HepG2 (cell line): ENCODE results near the gene ORC1. TPM values are rescaled to one million over a fixed set of nuclear protein-coding genes. Genes with fewer than 3 reads are reported as not detected.

Source experiments
- BCL3 ChIP-seq: sonication (generic); formaldehyde crosslinking; IDR thresholded peaks from 2 replicates; pipeline ENCODE4 v1.5.1; 2020; ENCODE audit warnings: mild to moderate bottlenecking, missing genetic modification reagents, moderate library complexity
- KDM5B ChIP-seq: sonication (generic); formaldehyde crosslinking; IDR thresholded peaks from 2 replicates; pipeline ENCODE4 v1.4.0; 2020; ENCODE audit warnings: missing genetic modification reagents, mild to moderate bottlenecking, borderline replicate concordance
- PHF20 ChIP-seq: sonication (generic); formaldehyde crosslinking; IDR thresholded peaks from 2 replicates; pipeline ENCODE4 v1.5.0; 2020; ENCODE audit warnings: mild to moderate bottlenecking, missing genetic modification reagents
- PRDM15 ChIP-seq: sonication (generic); formaldehyde crosslinking; IDR thresholded peaks from 2 replicates; pipeline ENCODE4 v1.4.0; 2020; ENCODE audit warnings: missing genetic modification reagents
- RXRB ChIP-seq: IDR thresholded peaks from 2 replicates; pipeline ENCODE4 v1.6.1; 2016; ENCODE audit warnings: borderline replicate concordance, missing genetic modification reagents, missing compliant biosample characterization
- SOX6 ChIP-seq, 2 experiments: fragments of 450-650 bp in 1 of 2; sonication (generic) in 1 of 2; formaldehyde crosslinking in 1 of 2; IDR thresholded peaks; 2 replicates each; pipeline versions ENCODE4 v1.4.0 to v1.6.1; 2017 to 2020; ENCODE audit warnings: antibody characterized with exemption in 1 of 2, mild to moderate bottlenecking in 1 of 2, missing genetic modification reagents in 1 of 2
- UBTF ChIP-seq: sonication (generic); formaldehyde crosslinking; IDR thresholded peaks from 2 replicates; pipeline ENCODE4 v1.4.0; 2020; ENCODE audit warnings: mild to moderate bottlenecking, missing genetic modification reagents
- ZBTB14 ChIP-seq: sonication (generic); formaldehyde crosslinking; IDR thresholded peaks from 2 replicates; pipeline ENCODE4 v1.4.0; 2020; ENCODE audit warnings: missing genetic modification reagents
- ZBTB7A ChIP-seq: sonication (generic); formaldehyde crosslinking; IDR thresholded peaks from 2 replicates; pipeline ENCODE4 v1.8.0; 2022; ENCODE audit warnings: mild to moderate bottlenecking, missing genetic modification reagents
- ZGPAT ChIP-seq: IDR thresholded peaks from 2 replicates; pipeline ENCODE4 v1.6.1; 2016; ENCODE audit warnings: mild to moderate bottlenecking
- ZNF580 ChIP-seq: IDR thresholded peaks from 2 replicates; pipeline ENCODE4 v1.6.1; 2016; ENCODE audit warnings: low read depth, borderline replicate concordance
- polyA plus RNA-seq, 8 experiments: library from polyadenylated mRNA; depleted of rRNA in 3 of 8; stranded (reverse) in 7 of 8; unstranded in 1 of 8; fragments of >200 nt; fragmentation: Illumina TruSeq in 4 of 8; extraction: Trizol in 4 of 8; gene quantifications; 2 replicates each; pipeline versions ENCODE4 v1.2.1 to v1.2.3, GENCODE V29; 2011 to 2016; ENCODE audit warnings: low read depth in 4 of 8, missing spikeins in 1 of 8, mixed read lengths in 1 of 8; ENCODE audit not compliant: insufficient read depth in 1 of 8
- total RNA-seq, 5 experiments: library from RNA; depleted of rRNA; stranded (reverse); fragments of >200 nt; fragmentation: Illumina TruSeq; extraction: Trizol; gene quantifications; 2 replicates each; pipeline ENCODE4 v1.2.3, GENCODE V29; 2016; ENCODE audit warnings: low read depth in 1 of 5

ORC1 gene
- total and polyA plus RNA-seq, 2 of the 13 experiments (the other 11 are each of a cell fraction or from before 2014, with no cell fraction given), result 7.0 to 23.5 TPM

GRCh38 chr1:52368383-52369172, 35.6 kb downstream of the ORC1 start (continued):
- TF ChIP-seq ZGPAT (CRISPR knock-in tag), result peak; percentile 46; the same call in 1 of the 2 replicates
- peak; percentile 79; the same call in 1 of the 2 replicates for TF ChIP-seq BCL3 (CRISPR knock-in tag)
- TF ChIP-seq UBTF (CRISPR knock-in tag), result peak; percentile 60; the same call in 1 of the 2 replicates
- TF ChIP-seq RXRB (CRISPR knock-in tag), result 0 out of 2 replicates have a peak, but pooled peaks have one; percentile 18
- peak; percentile 19; the same call in 1 of the 2 replicates for TF ChIP-seq ZNF580
- TF ChIP-seq PHF20 (CRISPR knock-in tag), result peak; percentile 40
- TF ChIP-seq ZBTB14 (CRISPR knock-in tag), result peak; percentile 87
- no peak for TF ChIP-seq SOX6 (IDR thresholded peaks at IDR 0.05)
- TF ChIP-seq SOX6 (CRISPR knock-in tag; IDR thresholded peaks at IDR 0.05), result no peak
- TF ChIP-seq PRDM15, result no peak
- TF ChIP-seq ZBTB7A (CRISPR knock-in tag), result peak; percentile 81
- TF ChIP-seq KDM5B, result peak; percentile 48; the same call in 1 of the 2 replicates
